ENCODE measurements around the gene BMPR1A. TPM values are rescaled to one million over a fixed set of nuclear protein-coding genes. Genes with fewer than 3 reads are reported as not detected.

Gene BMPR1A
- total and polyA plus RNA-seq, 4 donors, result 2.2 to 16.0 (median 8.9) TPM

DNA sequence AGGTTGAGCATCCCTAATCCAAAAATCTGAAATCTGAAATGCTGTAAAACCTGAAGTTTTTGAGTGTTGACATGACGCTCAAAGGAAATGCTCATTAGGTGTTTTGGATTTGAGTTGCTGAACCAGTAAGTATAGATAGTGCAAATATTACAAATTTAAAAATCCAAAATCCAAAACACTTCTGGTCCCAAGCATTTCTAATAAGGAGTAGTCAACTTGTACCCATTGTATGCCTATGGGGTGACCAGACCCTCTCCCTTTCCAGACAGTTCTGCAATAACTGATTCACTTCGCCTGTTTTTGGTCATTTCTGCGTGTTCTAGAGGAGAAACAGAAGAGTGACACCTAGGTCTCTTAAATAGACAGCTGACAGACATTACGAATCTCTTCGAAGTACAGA, 110.7 kb downstream of the BMPR1A start:
- Histone ChIP-seq H3K4me1 (ENCODE audit: control insufficient read depth in 4 of 4, insufficient read depth in 4 of 4, low read length in 3 of 4) (no peaks in the 10 kb centered on the region), H3K9me3 (ENCODE audit: control insufficient read depth in 4 of 4, low read length in 3 of 4) (no peaks in the 10 kb centered on the region), H3K4me3 (ENCODE audit: low read depth in 1 of 3, low read length in 3 of 3) (no peak overlapping the region), H3K27ac (ENCODE audit: low read depth in 1 of 2, low read length in 2 of 2) (no peak overlapping the region), H3K36me3 (ENCODE audit: control insufficient read depth in 4 of 4, insufficient read depth in 3 of 4, low read depth in 1 of 4, low read length in 3 of 4) (peaks cover 0 to 2% (median 0%) of the 10 kb centered on the region in 4 donors), H3K9ac (ENCODE audit: low read depth in 1 of 2, low read length in 2 of 2) (no peak overlapping the region), H3K27me3 (ENCODE audit: control insufficient read depth in 4 of 4, insufficient read depth in 4 of 4, low read length in 3 of 4) (no peaks in the 10 kb centered on the region)
- WGBS, result 95% methylated on average over 5 of the region's 5 CpGs
- TF ChIP-seq YY1 (IDR thresholded peaks at IDR 0.05), result no peak
- TF ChIP-seq, protein P1, sequence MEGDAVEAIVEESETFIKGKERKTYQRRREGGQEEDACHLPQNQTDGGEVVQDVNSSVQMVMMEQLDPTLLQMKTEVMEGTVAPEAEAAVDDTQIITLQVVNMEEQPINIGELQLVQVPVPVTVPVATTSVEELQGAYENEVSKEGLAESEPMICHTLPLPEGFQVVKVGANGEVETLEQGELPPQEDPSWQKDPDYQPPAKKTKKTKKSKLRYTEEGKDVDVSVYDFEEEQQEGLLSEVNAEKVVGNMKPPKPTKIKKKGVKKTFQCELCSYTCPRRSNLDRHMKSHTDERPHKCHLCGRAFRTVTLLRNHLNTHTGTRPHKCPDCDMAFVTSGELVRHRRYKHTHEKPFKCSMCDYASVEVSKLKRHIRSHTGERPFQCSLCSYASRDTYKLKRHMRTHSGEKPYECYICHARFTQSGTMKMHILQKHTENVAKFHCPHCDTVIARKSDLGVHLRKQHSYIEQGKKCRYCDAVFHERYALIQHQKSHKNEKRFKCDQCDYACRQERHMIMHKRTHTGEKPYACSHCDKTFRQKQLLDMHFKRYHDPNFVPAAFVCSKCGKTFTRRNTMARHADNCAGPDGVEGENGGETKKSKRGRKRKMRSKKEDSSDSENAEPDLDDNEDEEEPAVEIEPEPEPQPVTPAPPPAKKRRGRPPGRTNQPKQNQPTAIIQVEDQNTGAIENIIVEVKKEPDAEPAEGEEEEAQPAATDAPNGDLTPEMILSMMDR (IDR thresholded peaks at IDR 0.05; ENCODE audit: low read depth, low read length, missing input control), result no peak
- TF ChIP-seq GABPA (IDR thresholded peaks at IDR 0.05 in 1 of 2, conservative IDR thresholded peaks at IDR 0.05 in 1 of 2), result no peak
- TF ChIP-seq, protein P2, sequence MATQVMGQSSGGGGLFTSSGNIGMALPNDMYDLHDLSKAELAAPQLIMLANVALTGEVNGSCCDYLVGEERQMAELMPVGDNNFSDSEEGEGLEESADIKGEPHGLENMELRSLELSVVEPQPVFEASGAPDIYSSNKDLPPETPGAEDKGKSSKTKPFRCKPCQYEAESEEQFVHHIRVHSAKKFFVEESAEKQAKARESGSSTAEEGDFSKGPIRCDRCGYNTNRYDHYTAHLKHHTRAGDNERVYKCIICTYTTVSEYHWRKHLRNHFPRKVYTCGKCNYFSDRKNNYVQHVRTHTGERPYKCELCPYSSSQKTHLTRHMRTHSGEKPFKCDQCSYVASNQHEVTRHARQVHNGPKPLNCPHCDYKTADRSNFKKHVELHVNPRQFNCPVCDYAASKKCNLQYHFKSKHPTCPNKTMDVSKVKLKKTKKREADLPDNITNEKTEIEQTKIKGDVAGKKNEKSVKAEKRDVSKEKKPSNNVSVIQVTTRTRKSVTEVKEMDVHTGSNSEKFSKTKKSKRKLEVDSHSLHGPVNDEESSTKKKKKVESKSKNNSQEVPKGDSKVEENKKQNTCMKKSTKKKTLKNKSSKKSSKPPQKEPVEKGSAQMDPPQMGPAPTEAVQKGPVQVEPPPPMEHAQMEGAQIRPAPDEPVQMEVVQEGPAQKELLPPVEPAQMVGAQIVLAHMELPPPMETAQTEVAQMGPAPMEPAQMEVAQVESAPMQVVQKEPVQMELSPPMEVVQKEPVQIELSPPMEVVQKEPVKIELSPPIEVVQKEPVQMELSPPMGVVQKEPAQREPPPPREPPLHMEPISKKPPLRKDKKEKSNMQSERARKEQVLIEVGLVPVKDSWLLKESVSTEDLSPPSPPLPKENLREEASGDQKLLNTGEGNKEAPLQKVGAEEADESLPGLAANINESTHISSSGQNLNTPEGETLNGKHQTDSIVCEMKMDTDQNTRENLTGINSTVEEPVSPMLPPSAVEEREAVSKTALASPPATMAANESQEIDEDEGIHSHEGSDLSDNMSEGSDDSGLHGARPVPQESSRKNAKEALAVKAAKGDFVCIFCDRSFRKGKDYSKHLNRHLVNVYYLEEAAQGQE (IDR thresholded peaks at IDR 0.05), result no peak
- no peak for TF ChIP-seq NR2F2 (IDR thresholded peaks at IDR 0.05)
- no peak for TF ChIP-seq TAF1 (conservative IDR thresholded peaks at IDR 0.05)
- no peak for TF ChIP-seq JUND (IDR thresholded peaks at IDR 0.05)
- TF ChIP-seq, protein P3, sequence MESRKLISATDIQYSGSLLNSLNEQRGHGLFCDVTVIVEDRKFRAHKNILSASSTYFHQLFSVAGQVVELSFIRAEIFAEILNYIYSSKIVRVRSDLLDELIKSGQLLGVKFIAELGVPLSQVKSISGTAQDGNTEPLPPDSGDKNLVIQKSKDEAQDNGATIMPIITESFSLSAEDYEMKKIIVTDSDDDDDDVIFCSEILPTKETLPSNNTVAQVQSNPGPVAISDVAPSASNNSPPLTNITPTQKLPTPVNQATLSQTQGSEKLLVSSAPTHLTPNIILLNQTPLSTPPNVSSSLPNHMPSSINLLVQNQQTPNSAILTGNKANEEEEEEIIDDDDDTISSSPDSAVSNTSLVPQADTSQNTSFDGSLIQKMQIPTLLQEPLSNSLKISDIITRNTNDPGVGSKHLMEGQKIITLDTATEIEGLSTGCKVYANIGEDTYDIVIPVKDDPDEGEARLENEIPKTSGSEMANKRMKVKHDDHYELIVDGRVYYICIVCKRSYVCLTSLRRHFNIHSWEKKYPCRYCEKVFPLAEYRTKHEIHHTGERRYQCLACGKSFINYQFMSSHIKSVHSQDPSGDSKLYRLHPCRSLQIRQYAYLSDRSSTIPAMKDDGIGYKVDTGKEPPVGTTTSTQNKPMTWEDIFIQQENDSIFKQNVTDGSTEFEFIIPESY (IDR thresholded peaks at IDR 0.05), result no peak
- TF ChIP-seq RXRA (IDR thresholded peaks at IDR 0.05), result no peak
- no peak for TF ChIP-seq RAD21 (IDR thresholded peaks at IDR 0.05)
- TF ChIP-seq HNF4A (conservative IDR thresholded peaks at IDR 0.05), result no peak
- TF ChIP-seq EGR1 (IDR thresholded peaks at IDR 0.05; ENCODE audit: low read depth in 2 of 2), result no peak
- no peak for DNase-seq (ENCODE audit: low spot score)

DNA sequence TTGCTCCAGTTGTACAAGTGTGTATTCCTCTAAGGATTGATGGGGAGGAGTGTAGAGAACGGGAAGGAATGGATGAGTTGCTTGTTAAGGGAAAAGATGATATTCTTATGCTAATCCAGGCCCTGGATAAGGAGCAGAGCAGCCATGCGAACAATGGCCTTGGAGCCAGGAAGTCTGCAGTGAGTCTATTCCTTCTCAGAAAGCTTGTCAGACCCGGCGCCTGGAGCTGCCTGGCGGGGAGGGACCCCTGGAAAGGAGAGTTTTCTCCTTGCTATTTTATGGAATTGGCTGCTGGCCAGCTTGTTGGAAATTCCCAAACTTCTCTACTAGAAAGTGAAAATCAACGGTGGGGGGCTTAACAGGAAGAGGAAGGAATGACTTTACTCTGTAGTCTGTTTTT, 111.9 kb downstream of the BMPR1A start:
- H3K9me3 ChIP-seq (ENCODE audit: control insufficient read depth in 4 of 4, low read length in 3 of 4), result no peaks in the 10 kb centered on the region
- DNase-seq (ENCODE audit: low spot score), result no peak
- TF ChIP-seq JUND (IDR thresholded peaks at IDR 0.05) (no peak), RAD21 (IDR thresholded peaks at IDR 0.05) (no peak), RXRA (IDR thresholded peaks at IDR 0.05) (no peak)
- TF ChIP-seq, protein P4, sequence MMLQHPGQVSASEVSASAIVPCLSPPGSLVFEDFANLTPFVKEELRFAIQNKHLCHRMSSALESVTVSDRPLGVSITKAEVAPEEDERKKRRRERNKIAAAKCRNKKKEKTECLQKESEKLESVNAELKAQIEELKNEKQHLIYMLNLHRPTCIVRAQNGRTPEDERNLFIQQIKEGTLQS (IDR thresholded peaks at IDR 0.05), result no peak
- TF ChIP-seq, protein P1 (IDR thresholded peaks at IDR 0.05; ENCODE audit: low read depth, low read length, missing input control), result no peak
- TF ChIP-seq, protein P2 (IDR thresholded peaks at IDR 0.05), result no peak
- no peaks in the 10 kb centered on the region for H3K27me3 ChIP-seq (ENCODE audit: control insufficient read depth in 4 of 4, insufficient read depth in 4 of 4, low read length in 3 of 4)
- H3K36me3 ChIP-seq (ENCODE audit: control insufficient read depth in 4 of 4, insufficient read depth in 3 of 4, low read depth in 1 of 4, low read length in 3 of 4), result peaks cover 0 to 2% (median 0%) of the 10 kb centered on the region in 4 donors
- H3K27ac ChIP-seq (ENCODE audit: low read depth in 1 of 2, low read length in 2 of 2), result no peak overlapping the region
- H3K4me3 ChIP-seq (ENCODE audit: low read depth in 1 of 3, low read length in 3 of 3), result no peak overlapping the region
- no peak overlapping the region for H3K9ac ChIP-seq (ENCODE audit: low read depth in 1 of 2, low read length in 2 of 2)
- WGBS, result 65% methylated on average over 6 of the region's 6 CpGs
- no peaks in the 10 kb centered on the region for H3K4me1 ChIP-seq (ENCODE audit: control insufficient read depth in 4 of 4, insufficient read depth in 4 of 4, low read length in 3 of 4)
